T-helper 2 cell treated with Interferon-gamma antibody and Interleukin-4, amounts not matched to agents 100 ng/mL and 5 ng/mL, for 36 hours (primary cell): ENCODE results near the gene CHEK2. TPM values are rescaled to one million over a fixed set of nuclear protein-coding genes. Genes with fewer than 3 reads are reported as not detected.

Experiments used
- total RNA-seq: library from RNA; stranded (reverse); gene quantifications from 2 replicates; pipeline ENCODE4 v1.2.3, GENCODE V29; 2022

The CHEK2 gene
- total RNA-seq, 1 donor from 2014 or later: 41.7 TPM

Other genes starting within 250 kb of the CHEK2 start
- 1.1 and 1.4 TPM in 2 replicates for gene TTC28, start 62.0 kb downstream of the CHEK2 start, total RNA-seq
- gene HSCB, start 219 bp upstream of the CHEK2 start, total RNA-seq: 9.0 and 9.8 TPM in 2 replicates
- gene CCDC117, start 30.9 kb upstream of the CHEK2 start, total RNA-seq: 36.2 and 40.2 TPM in 2 replicates
- 213 and 215 TPM in 2 replicates for gene XBP1, start 58.7 kb upstream of the CHEK2 start, total RNA-seq
- 0.82 and 0.93 TPM in 2 replicates for gene ZNRF3, start 141.8 kb upstream of the CHEK2 start, total RNA-seq